Prostate gland (tissue), 2 donors: Measurements from ENCODE around the gene AQP10. TPM values are rescaled to one million over a fixed set of nuclear protein-coding genes. Genes with fewer than 3 reads are reported as not detected.

ENCODE experiments used
- DNase-seq: peaks from one replicate; pipeline ENCODE4 v3.0.0-alpha.2; 2019; ENCODE audit warnings: low spot score
- H3K27ac ChIP-seq, 2 donors: fragments of 200-600 bp; sonication (generic); 2 replicates each; pipeline ENCODE4 v1.5.1; 2017 to 2019
- H3K27me3 ChIP-seq: fragments of 200-600 bp; sonication (generic); replicated peaks from 2 replicates; pipeline ENCODE4 v1.5.1; 2019; ENCODE audit not compliant: insufficient read depth
- H3K36me3 ChIP-seq, 2 donors: fragments of 200-600 bp; sonication (generic); 1 replicate in 1 of 2; 2 replicates in 1 of 2; pipeline versions ENCODE4 v1.5.1 to v1.8.1; 2017 to 2019
- H3K4me1 ChIP-seq: fragments of 200-600 bp; sonication (generic); replicated peaks from 2 replicates; pipeline ENCODE4 v1.5.1; 2019
- H3K4me3 ChIP-seq, 2 donors: fragments of 200-600 bp; sonication (generic); 2 replicates each; pipeline ENCODE4 v1.5.1; 2017 to 2019
- H3K9me3 ChIP-seq: fragments of 200-600 bp; sonication (generic); 2 replicates; pipeline ENCODE4 v1.5.1; 2017
- POLR2A ChIP-seq: fragments of 450-650 bp; IDR thresholded peaks from one replicate; pipeline ENCODE4 v1.6.1; 2016; ENCODE audit warnings: antibody characterized with exemption, mild to moderate bottlenecking
- POLR2AphosphoS5 ChIP-seq: sonication (generic); formaldehyde crosslinking; IDR thresholded peaks from one replicate; pipeline ENCODE4 v1.6.1; 2017; ENCODE audit warnings: antibody characterized with exemption
- WGBS: methylation state at CpG from one replicate; pipeline ENCODE4 v1.1.5; 2018; 5-methylcytosine and 5-hydroxymethylcytosine counted together
- intact Hi-C: fragments of 100-400 bp; cut with DNase I; formaldehyde crosslinking; loops from one replicate; pipeline ENCODE4 v1.14.2; 2022
- total RNA-seq, 2 donors: library from RNA; depleted of rRNA; stranded (reverse); fragments of >200 nt; gene quantifications; one replicate each; pipeline ENCODE4 v1.1.0, GENCODE V29; 2016
- TF ChIP-seq, protein P1 (sequence below), 4 experiments: fragments of 200-600 bp in 2 of 4; fragments of 450-650 bp in 2 of 4; sonication (generic) in 2 of 4; IDR thresholded peaks; 1 replicate in 3 of 4; 2 replicates in 1 of 4; pipeline ENCODE4 v1.5.1; 2016 to 2019; ENCODE audit warnings: antibody characterized with exemption in 4 of 4, mild to moderate bottlenecking in 2 of 4, moderate library complexity in 2 of 4

Gene AQP10
- total RNA-seq, 2 donors from 2014 or later, result 0.27 to 0.85 TPM

DNA sequence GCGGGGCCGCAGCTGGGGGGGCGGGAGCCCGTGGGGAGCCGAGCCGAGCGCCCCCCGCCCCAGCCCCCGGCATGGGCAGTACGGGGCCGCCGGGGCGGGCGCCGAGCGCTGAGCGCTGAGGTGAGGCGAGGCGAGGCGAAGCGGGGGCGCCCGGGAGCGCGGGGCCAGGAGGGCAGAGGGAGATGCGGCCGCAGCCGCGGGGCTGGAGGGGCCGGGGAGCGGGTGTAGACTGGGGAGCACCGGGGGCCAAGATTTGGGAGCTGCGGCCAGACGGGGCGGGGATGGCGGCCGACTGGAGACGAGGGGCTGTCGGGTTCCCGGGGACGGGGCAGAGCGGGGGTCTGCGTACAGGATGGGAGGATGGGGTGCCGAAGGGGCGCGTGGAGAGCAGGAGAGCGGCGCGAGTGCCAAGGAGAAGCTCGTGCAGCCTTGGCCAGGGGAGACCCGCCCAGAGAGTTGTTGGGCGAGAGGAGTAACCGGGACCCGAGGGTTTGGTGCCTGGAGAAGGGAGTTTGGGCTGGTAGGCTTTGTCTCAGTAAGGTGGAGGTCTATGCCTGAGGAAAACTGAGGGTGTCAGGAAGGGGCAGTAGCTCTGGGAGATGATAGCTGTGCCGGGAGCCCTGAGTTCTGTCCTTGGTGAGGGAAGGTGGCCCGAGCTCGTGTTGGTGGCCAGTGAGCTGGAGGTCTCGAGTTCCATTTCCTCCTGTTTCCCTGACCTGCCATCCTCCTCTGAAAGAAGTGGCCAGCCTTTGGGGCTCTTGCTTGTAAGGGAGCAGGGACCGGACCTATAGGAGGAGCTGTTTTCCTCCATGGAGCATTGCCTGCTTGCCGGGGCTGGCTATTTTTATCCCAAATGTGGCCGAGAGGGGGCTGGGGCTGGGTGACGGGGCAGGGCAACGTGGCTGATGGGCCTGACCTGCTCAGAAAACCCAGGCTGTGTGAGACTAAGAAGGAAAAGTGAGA, 5.0 kb downstream of the AQP10 start:
- 1% methylated on average over 55 of the region's 63 CpGs for WGBS
- intact Hi-C loops, result no loop called here

DNA sequence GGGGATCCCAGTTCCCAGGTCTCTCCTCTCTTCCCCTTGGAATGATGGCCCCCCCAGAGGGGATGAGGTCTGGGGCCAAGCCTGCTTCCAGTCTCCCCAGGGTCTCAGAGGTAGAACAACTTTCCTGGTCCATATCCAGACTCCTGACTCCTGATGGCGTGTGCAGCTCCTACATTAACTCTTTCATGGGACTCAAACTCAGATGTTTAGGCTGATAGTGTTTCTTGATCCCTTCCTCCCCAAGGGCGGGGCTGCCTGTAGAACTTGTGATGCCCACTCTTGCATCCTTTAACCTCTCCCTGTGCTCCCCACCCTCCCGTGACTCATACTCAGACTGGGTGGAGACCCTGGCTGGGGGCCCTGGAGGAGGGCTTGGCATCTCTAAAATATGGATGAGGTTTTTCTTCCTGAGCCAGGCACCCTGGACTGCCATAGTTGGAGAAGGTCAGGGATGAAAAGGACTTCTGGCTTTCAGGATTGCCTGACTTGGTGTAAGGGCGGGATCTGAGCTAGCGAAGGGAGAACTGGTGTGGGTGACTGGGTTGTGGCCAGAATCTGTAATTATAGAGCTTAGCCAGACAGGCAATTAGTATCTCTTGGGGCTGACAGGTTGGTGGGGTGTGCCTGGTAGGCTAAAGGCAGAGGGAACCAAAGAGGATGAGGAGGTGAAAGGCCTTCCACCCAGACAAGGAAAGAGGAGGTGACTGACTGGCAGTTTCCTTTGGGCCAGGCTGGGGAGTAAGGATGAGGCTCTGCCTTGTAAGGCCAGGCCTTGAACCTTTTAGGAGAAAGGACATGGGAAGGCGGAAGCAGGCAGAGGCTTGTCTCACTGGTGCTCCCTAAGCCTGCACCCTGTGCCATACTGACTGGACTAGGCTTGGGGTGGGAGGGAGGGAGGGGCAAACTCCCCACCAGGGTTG, 5.9 kb downstream of the AQP10 start:
- peaks cover 0 to 1% of the 10 kb centered on the region in 2 donors for H3K36me3 ChIP-seq
- no peak for DNase-seq
- H3K4me3 ChIP-seq, result peak overlapping the region; percentile 69 to 79
- peaks cover 13% of the 10 kb centered on the region for H3K4me1 ChIP-seq
- no peaks in the 10 kb centered on the region for H3K27me3 ChIP-seq
- intact Hi-C loops, result no loop called here
- no peaks in the 10 kb centered on the region for H3K9me3 ChIP-seq
- TF ChIP-seq POLR2AphosphoS5 (peak; percentile 23), POLR2A (no peak)
- TF ChIP-seq, protein P1, sequence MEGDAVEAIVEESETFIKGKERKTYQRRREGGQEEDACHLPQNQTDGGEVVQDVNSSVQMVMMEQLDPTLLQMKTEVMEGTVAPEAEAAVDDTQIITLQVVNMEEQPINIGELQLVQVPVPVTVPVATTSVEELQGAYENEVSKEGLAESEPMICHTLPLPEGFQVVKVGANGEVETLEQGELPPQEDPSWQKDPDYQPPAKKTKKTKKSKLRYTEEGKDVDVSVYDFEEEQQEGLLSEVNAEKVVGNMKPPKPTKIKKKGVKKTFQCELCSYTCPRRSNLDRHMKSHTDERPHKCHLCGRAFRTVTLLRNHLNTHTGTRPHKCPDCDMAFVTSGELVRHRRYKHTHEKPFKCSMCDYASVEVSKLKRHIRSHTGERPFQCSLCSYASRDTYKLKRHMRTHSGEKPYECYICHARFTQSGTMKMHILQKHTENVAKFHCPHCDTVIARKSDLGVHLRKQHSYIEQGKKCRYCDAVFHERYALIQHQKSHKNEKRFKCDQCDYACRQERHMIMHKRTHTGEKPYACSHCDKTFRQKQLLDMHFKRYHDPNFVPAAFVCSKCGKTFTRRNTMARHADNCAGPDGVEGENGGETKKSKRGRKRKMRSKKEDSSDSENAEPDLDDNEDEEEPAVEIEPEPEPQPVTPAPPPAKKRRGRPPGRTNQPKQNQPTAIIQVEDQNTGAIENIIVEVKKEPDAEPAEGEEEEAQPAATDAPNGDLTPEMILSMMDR (IDR thresholded peaks at IDR 0.05), result peak in 1 of 4 experiments; percentile 2
- H3K27ac ChIP-seq, result peak overlapping the region; percentile 95 to 96
- WGBS, result 47% methylated on average over 6 of the region's 6 CpGs

More for the DNA sequence above, 5.0 kb downstream of the AQP10 start:
- Histone ChIP-seq H3K4me3 (peak overlapping the region; percentile 69 to 79), H3K27ac (peak overlapping the region; percentile 95 to 96), H3K36me3 (no peaks in the 10 kb centered on the region), H3K27me3 (no peaks in the 10 kb centered on the region), H3K4me1 (peaks cover 13% of the 10 kb centered on the region), H3K9me3 (no peaks in the 10 kb centered on the region)
- TF ChIP-seq POLR2AphosphoS5, result no peak
- TF ChIP-seq POLR2A, result no peak
- TF ChIP-seq, protein P1 (IDR thresholded peaks at IDR 0.05), result peak; percentile 44 to 71 (median 50)
- DNase-seq, result peak; percentile 46

DNA sequence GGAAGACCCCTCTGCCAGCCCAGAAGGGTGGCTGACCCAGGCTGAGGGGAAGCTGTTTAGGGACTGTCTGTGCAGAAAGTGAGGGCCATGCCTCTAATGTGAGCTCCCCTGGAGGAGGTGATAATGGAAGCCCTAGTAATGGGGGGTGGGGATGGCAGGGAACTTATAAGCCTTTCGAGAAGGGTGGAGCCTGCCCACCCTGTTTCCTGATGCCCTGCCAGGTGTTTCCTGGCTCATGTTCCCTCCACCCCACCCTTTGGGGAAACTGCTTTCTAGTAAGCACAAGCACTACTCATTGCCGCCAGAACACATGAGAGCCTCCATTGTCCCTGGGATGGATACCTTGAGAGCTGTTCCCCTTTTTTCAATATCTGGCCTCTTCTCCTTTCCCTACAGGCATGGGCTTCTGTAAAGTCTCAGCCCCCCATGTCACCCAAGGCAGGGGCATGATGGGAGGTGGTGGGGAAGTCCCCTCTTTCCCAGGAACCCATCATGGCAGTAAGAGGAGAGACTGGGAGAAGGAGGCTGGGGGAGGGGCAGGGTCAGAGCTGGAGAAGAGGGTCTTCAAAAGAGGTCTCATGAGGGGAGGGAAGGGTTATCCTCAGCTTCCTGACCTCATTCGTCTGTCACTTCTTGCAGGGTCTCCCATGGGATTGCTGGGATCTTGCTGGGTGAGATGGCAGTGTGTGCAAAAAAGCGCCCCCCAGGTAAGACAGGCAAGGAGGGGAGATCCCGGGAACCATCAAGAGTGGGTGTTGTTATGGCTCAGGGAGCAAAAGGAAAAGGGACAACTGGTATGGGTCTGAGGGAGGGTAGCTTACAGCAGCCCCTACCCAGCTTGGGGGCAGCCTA, 6.8 kb downstream of the AQP10 start:
- 25% methylated on average over 5 of the region's 5 CpGs for WGBS
- TF ChIP-seq POLR2AphosphoS5, result no peak
- TF ChIP-seq, protein P1 (IDR thresholded peaks at IDR 0.05), result no peak
- TF ChIP-seq POLR2A, result no peak
- DNase-seq, result no peak
- peak overlapping the region; percentile 46 to 47 for H3K4me3 ChIP-seq
- H3K36me3 ChIP-seq, result peaks cover 0 to 3% of the 10 kb centered on the region in 2 donors
- H3K27me3 ChIP-seq, result no peaks in the 10 kb centered on the region
- H3K4me1 ChIP-seq, result peaks cover 13% of the 10 kb centered on the region
- peak overlapping the region; percentile 95 to 96 for H3K27ac ChIP-seq
- intact Hi-C loops, result no loop called here
- no peaks in the 10 kb centered on the region for H3K9me3 ChIP-seq

DNA sequence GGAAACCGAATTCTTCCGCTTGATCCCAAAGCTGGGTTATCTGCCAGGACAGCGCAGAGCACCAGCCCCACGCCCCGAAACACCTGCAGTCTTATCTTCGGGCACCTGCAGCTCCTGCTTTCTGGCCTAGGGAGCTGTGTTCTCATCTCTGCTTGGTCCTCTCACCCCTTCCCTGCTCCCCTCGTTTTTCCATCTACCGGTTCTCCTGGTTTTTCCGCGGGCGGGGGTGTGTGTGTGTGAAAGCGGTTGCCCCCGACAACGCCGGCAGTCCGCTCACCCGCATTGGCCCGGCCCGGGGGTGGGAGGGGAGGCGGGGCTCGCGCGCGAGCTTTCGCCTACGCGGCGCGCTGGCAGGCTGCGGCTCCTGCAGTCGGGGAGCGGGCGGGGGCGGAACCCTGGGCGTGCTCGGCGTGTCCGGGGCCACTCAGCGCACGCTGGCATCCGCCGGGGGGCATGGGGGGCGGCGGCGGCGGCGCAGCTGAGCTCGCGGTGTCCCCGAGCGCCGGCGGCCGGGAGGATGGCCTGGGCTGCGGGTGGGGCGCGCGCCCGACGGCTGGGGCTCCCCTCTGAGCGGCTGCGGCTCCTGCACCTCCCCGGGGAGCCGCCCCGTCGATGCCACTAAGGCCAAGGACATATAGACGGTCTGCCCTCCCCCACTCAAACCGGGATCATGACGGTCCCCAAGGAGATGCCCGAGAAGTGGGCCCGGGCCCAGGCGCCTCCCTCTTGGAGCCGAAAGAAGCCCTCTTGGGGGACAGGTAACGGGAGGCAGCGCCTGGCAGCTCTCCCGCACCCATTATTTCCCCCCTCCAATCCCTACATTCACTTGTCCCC, 7.6 kb downstream of the AQP10 start:
- DNase-seq, result peak; percentile 88
- 4% methylated on average over 65 of the region's 76 CpGs for WGBS
- H3K27me3 ChIP-seq, result no peaks in the 10 kb centered on the region
- H3K27ac ChIP-seq, result peak overlapping the region; percentile 95 to 96
- intact Hi-C loops, result no loop called here
- H3K4me1 ChIP-seq, result peaks cover 13% of the 10 kb centered on the region
- H3K36me3 ChIP-seq, result peaks cover 0 to 3% of the 10 kb centered on the region in 2 donors
- no peaks in the 10 kb centered on the region for H3K9me3 ChIP-seq
- peak overlapping the region; percentile 46 to 47 for H3K4me3 ChIP-seq
- TF ChIP-seq POLR2A (no peak), POLR2AphosphoS5 (peak; percentile 71)
- TF ChIP-seq, protein P1 (IDR thresholded peaks at IDR 0.05), result peak in 1 of 4 experiments; percentile 13
